Measurements from ENCODE around the gene RHBDD1. TPM values are rescaled to one million over a fixed set of nuclear protein-coding genes. Genes with fewer than 3 reads are reported as not detected.
"Not testable (repeated sequence)": the region's sequence is repeated elsewhere in the genome, so short reads cannot be mapped to it uniquely, and the experiment has no call there.

RHBDD1 gene
- total and polyA plus RNA-seq, 12 donors = 3.9 to 47.8 (median 25.9) TPM

DNA sequence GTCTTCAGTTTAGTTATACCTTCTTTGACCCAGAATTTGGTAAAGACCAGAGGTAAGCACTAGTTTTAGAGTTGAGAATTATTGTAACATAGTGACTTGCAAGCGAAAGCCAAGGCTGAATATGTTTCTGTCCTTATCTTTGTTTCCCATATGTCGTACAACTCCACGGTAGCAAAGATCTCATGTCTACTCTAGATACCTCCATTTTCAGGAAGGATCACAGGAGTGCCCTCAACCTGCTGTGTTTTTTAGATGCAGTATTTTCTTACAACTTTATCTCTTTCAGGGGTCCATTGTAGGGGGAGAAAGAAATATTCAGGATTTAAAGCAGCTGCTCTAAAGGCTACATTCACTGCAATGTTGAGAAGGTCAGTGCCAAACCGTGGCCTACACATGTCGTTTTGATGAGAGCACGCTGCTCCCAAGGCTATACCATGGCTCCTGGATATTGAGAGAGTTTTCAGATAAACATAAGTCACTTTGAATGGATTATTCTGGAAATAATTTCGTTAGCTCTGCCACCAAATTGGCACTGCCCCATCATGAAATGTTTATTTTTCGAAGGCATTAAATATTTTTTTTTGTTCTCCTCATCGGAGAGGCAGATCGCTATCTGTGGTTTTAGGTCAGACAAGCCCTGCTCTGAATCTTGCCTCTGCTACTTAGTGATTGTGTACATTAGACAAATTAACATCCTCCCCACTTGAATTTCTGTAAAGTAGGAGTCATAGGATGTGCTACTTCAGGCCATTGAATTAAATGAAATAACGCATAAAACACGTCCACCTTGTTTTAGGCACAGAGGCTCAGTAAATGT, 2.1 kb downstream of the RHBDD1 start:
- Histone ChIP-seq H3K4me1 (replicated peaks in 1 of 2) (peaks cover 7 to 29% of the 10 kb centered on the region in 2 donors), H3K36me3 (replicated peaks in 1 of 2) (no peaks in the 10 kb centered on the region), H3K4me3 (no peak overlapping the region), H3K27ac (peak overlapping the region in 1 of 5 donors; percentile 100), H3K27me3 (no peaks in the 10 kb centered on the region), H3K9me3 (replicated peaks in 1 of 3) (no peaks in the 10 kb centered on the region)
- WGBS, 4 donors = 72 to 83% (median 78%) methylated on average over 12 of the region's 12 CpGs
- intact Hi-C loops (cut with DNase I) = no loop called here
- TF ChIP-seq, protein P1, sequence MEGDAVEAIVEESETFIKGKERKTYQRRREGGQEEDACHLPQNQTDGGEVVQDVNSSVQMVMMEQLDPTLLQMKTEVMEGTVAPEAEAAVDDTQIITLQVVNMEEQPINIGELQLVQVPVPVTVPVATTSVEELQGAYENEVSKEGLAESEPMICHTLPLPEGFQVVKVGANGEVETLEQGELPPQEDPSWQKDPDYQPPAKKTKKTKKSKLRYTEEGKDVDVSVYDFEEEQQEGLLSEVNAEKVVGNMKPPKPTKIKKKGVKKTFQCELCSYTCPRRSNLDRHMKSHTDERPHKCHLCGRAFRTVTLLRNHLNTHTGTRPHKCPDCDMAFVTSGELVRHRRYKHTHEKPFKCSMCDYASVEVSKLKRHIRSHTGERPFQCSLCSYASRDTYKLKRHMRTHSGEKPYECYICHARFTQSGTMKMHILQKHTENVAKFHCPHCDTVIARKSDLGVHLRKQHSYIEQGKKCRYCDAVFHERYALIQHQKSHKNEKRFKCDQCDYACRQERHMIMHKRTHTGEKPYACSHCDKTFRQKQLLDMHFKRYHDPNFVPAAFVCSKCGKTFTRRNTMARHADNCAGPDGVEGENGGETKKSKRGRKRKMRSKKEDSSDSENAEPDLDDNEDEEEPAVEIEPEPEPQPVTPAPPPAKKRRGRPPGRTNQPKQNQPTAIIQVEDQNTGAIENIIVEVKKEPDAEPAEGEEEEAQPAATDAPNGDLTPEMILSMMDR (IDR thresholded peaks at IDR 0.05) = no peak
- TF ChIP-seq POLR2A (IDR thresholded peaks at IDR 0.05) = no peak
- no peak for DNase-seq

DNA sequence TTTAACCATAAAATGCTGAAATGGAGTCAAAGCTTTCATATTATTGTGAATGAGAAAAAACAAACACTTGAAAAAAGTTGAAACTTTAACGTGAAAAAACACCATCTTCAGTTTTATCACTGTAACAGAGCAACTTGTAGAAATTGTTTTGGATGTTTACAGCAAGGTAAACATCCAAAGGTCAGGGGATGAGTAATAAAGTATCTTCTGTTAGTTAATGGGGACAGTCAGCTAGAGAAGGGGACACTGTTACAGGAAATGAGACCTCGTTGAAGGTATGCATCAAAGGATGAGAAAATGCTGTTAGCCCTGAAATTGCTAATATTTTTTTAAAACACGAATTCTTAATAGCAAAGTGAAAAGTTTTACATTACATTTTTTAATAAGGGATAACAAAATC, 2.9 kb downstream of the RHBDD1 start:
- 38 to 44% (median 41%) methylated on average over 3 of the region's 3 CpGs for WGBS, 4 donors
- no peak overlapping the region for H3K27ac ChIP-seq
- no peak for TF ChIP-seq POLR2A (IDR thresholded peaks at IDR 0.05)
- TF ChIP-seq, protein P1 (IDR thresholded peaks at IDR 0.05) = no peak

DNA sequence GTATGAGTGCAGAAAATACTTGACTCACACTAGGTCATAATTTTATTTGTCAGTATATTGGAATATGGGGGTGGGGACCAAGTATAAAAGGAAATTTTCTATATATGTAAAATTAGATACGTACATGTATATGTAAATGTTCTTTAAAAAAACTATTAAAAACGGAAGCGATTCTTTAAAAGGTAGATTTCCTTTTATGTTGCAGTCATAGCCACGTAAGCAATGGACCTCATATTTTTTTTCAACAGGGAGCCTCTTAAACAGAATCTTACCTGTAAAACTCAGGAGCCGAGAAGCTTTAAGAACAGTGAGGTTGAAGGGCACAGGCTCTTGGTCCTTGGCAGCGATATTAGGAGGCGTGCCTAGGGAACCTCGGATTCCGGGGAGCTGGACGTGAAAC, 3.3 kb downstream of the RHBDD1 start:
- Histone ChIP-seq H3K4me1 (replicated peaks in 1 of 2) (peaks cover 7 to 29% of the 10 kb centered on the region in 2 donors), H3K9me3 (replicated peaks in 1 of 3) (no peaks in the 10 kb centered on the region), H3K4me3 (peak overlapping the region in 1 of 4 donors; percentile 20), H3K27me3 (no peaks in the 10 kb centered on the region), H3K27ac (no peak overlapping the region), H3K36me3 (replicated peaks in 1 of 2) (no peaks in the 10 kb centered on the region)
- 57 to 66% (median 62%) methylated on average over 10 of the region's 10 CpGs for WGBS, 4 donors
- TF ChIP-seq POLR2A (IDR thresholded peaks at IDR 0.05) = no peak
- TF ChIP-seq, protein P1 (IDR thresholded peaks at IDR 0.05) = no peak
- DNase-seq = peak in 5 of 7 donors; percentile 29 to 35 (median 31)
- intact Hi-C loops (cut with DNase I) = no loop called here

More for the DNA sequence above, 2.9 kb downstream of the RHBDD1 start:
- Histone ChIP-seq H3K4me3 (no peak overlapping the region), H3K27me3 (no peaks in the 10 kb centered on the region), H3K36me3 (replicated peaks in 1 of 2) (no peaks in the 10 kb centered on the region), H3K4me1 (replicated peaks in 1 of 2) (peaks cover 7 to 29% of the 10 kb centered on the region in 2 donors), H3K9me3 (replicated peaks in 1 of 3) (no peaks in the 10 kb centered on the region)
- intact Hi-C loops (cut with DNase I) = no loop called here
- no peak for DNase-seq

DNA sequence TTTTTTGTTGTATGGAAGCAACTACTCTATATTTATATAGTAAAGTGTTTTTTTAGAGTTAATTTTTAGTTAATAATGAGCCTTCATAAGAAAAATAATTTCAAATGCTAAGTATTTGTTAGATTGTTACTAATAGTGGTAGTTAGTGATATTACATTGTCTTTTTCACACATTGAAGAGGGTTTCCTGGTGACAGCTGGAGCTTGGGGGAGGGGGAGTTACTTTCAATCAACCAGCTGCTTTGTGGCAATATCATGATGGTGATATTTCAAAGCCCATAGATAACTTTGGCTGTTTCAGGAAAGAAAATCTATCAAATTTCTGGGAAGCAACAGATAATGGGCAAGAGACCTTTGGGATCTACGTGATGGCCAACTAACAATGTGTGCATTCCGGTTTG, 4.1 kb downstream of the RHBDD1 start:
- H3K27ac ChIP-seq = no peak overlapping the region
- 90 to 100% (median 97%) methylated on average over 2 of the region's 2 CpGs for WGBS, 4 donors
- intact Hi-C loops (cut with DNase I) = no loop called here
- DNase-seq = no peak
- H3K4me1 ChIP-seq (replicated peaks in 1 of 2) = peaks cover 7 to 22% of the 10 kb centered on the region in 2 donors
- no peaks in the 10 kb centered on the region for H3K27me3 ChIP-seq
- no peaks in the 10 kb centered on the region for H3K36me3 ChIP-seq (replicated peaks in 1 of 2)
- H3K9me3 ChIP-seq (replicated peaks in 1 of 3) = no peaks in the 10 kb centered on the region
- H3K4me3 ChIP-seq = peak overlapping the region in 1 of 4 donors; percentile 20
- no peak for TF ChIP-seq POLR2A (IDR thresholded peaks at IDR 0.05)
- TF ChIP-seq, protein P1 (IDR thresholded peaks at IDR 0.05) = no peak

DNA sequence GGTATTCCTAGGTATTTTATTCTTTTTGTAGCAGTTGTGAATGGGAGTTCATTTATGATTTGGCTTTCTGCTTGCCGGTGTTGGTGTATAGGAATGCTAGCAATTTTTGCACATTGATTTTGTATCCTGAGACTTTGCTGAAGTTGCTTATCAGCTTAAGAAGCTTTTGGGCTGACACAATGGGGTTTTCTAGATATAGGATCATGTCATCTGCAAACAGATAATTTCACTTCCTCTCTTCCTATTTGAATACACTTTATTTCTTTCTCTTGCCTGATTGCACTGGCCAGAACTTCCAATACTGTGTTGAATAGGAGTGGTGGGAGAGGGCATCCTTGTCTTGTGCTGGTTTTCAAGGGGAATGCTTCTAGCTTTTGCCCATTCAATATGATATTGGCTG, 7.1 kb downstream of the RHBDD1 start:
- H3K36me3 ChIP-seq (replicated peaks in 1 of 2); DNase-seq; H3K27ac ChIP-seq; H3K9me3 ChIP-seq (replicated peaks in 1 of 3); intact Hi-C loops (cut with DNase I); H3K27me3 ChIP-seq; H3K4me3 ChIP-seq: not testable (repeated sequence)
- WGBS, 4 donors = 89 to 100% (median 98%) methylated on average over 1 of the region's 1 CpG
- peaks cover 4 to 27% of the 10 kb centered on the region in 2 donors for H3K4me1 ChIP-seq (replicated peaks in 1 of 2)
